Cerebellar cortex (tissue), 1 donor: Measurements from ENCODE around the gene C2orf15.
A peak's percentile ranks its signal among the peaks of the same experiment; 100 is the strongest.
"Not testable (repeated sequence)": the region's sequence is repeated elsewhere in the genome, so short reads cannot be mapped to it uniquely, and the experiment has no call there.

Experiments used
- DNase-seq: peaks from one replicate; pipeline ENCODE4 v3.0.0-alpha.2; 2015; ENCODE audit warnings: low spot score

Gene C2orf15

GRCh38 chr2:99166218-99166617 lies 24.7 kb downstream of the C2orf15 start:
- DNase-seq: no peak

- DNase-seq: no peak
Observed at GRCh38 chr2:99169534-99169933, 28.0 kb downstream of the C2orf15 start.

- no peak for DNase-seq
Observed at GRCh38 chr2:99171377-99172140, 30.1 kb downstream of the C2orf15 start.

GRCh38 chr2:99180755-99181623 lies 39.5 kb downstream of the C2orf15 start, which contains the start of the genes MITD1 and MRPL30:
Gene MITD1 (minus strand): TSS chr2:99181058. CDS start chr2:99180981, 77 bp downstream.
Gene MRPL30 (plus strand): TSS chr2:99181184. CDS start chr2:99186204, 5,020 bp downstream.
- DNase-seq: peak; percentile 97

GRCh38 chr2:99181624-99182000 lies 40.1 kb downstream of the C2orf15 start:
- no peak for DNase-seq

GRCh38 chr2:99183025-99183424 lies 41.5 kb downstream of the C2orf15 start:
- no peak for DNase-seq

- DNase-seq: peak; percentile 82
Observed at GRCh38 chr2:99184811-99185210, 43.3 kb downstream of the C2orf15 start.

GRCh38 chr2:99187011-99187410 lies 45.5 kb downstream of the C2orf15 start:
- no peak for DNase-seq

GRCh38 chr2:99188357-99188756 lies 46.9 kb downstream of the C2orf15 start:
- DNase-seq: no peak

GRCh38 chr2:99190548-99190947 lies 49.0 kb downstream of the C2orf15 start:
- no peak for DNase-seq

GRCh38 chr2:99192364-99192763 lies 50.9 kb downstream of the C2orf15 start:
- DNase-seq: not testable (repeated sequence)

- DNase-seq: no peak
Observed at GRCh38 chr2:99198103-99198841, 56.8 kb downstream of the C2orf15 start.

GRCh38 chr2:99200076-99200800 lies 58.7 kb downstream of the C2orf15 start:
- no peak for DNase-seq
